ENCODE results near the gene TFEB.

The TFEB gene

GRCh38 chr6:41721414-41721813, 14.0 kb downstream of the TFEB start:
- DNase-seq: no peak

- DNase-seq: no peak
These were observed 14.6 kb downstream of the TFEB start for GRCh38 chr6:41720783-41721182.

GRCh38 chr6:41720262-41720620, 15.2 kb downstream of the TFEB start:
- DNase-seq: no peak

- no peak for DNase-seq
These were observed 15.8 kb downstream of the TFEB start for GRCh38 chr6:41719436-41720261.

GRCh38 chr6:41718828-41719227, 16.6 kb downstream of the TFEB start:
- DNase-seq: no peak

- no peak for DNase-seq
These were observed 18.0 kb downstream of the TFEB start for GRCh38 chr6:41717392-41717736.

- DNase-seq: no peak
These were observed 18.7 kb downstream of the TFEB start for GRCh38 chr6:41716516-41717391.

- no peak for DNase-seq
These were observed 19.5 kb downstream of the TFEB start for GRCh38 chr6:41715795-41716515.

GRCh38 chr6:41714556-41715273, 20.7 kb downstream of the TFEB start:
- DNase-seq: no peak

- DNase-seq: no peak
These were observed 21.6 kb downstream of the TFEB start for GRCh38 chr6:41713650-41714291.

- no peak for DNase-seq
These were observed 22.2 kb downstream of the TFEB start for GRCh38 chr6:41713159-41713649.

- no peak for DNase-seq
These were observed 22.7 kb downstream of the TFEB start for GRCh38 chr6:41712651-41713103.

GRCh38 chr6:41711323-41712038, 23.9 kb downstream of the TFEB start:
- DNase-seq: no peak

- DNase-seq: no peak
These were observed 26.0 kb downstream of the TFEB start for GRCh38 chr6:41709375-41709774.

GRCh38 chr6:41708856-41709255, 26.6 kb downstream of the TFEB start:
- DNase-seq: no peak

- no peak for DNase-seq
These were observed 27.7 kb downstream of the TFEB start for GRCh38 chr6:41707565-41708200.

- no peak for DNase-seq
These were observed 28.4 kb downstream of the TFEB start for GRCh38 chr6:41706876-41707564.

- no peak for DNase-seq
These were observed 29.2 kb downstream of the TFEB start for GRCh38 chr6:41705996-41706835.

GRCh38 chr6:41705311-41705995, 30.0 kb downstream of the TFEB start:
- DNase-seq: no peak
